Dendritic cell treated with granulocyte-macrophage colony-stimulating factor and Interleukin-4, amounts not matched to agents 40 ng/mL and 50 ng/mL, for 4 days (primary cell): Measurements from ENCODE around the gene CD44.

Experiments used
- H3K27ac Mint-ChIP-seq: one replicate; pipeline ENCODE4 v1.8.0; 2022; ENCODE audit warnings: mild to moderate bottlenecking, mixed read lengths
- H3K27me3 Mint-ChIP-seq: one replicate; pipeline ENCODE4 v1.8.0; 2022; ENCODE audit warnings: mild to moderate bottlenecking, mixed read lengths
- H3K36me3 Mint-ChIP-seq: one replicate; pipeline ENCODE4 v1.8.0; 2022; ENCODE audit warnings: low read depth, mixed read lengths
- H3K4me1 Mint-ChIP-seq: one replicate; pipeline ENCODE4 v1.8.0; 2022; ENCODE audit warnings: low read depth, mixed read lengths
- H3K4me3 Mint-ChIP-seq: one replicate; pipeline ENCODE4 v1.8.0; 2022; ENCODE audit warnings: mild to moderate bottlenecking, moderate library complexity, mixed read lengths
- H3K9me3 Mint-ChIP-seq: one replicate; pipeline ENCODE4 v1.8.0; 2022; ENCODE audit warnings: mixed read lengths
- intact Hi-C: fragments of 100-400 bp; cut with micrococcal nuclease; formaldehyde crosslinking; loops from one replicate; pipeline ENCODE4 v1.15.0; 2022

Gene CD44

DNA sequence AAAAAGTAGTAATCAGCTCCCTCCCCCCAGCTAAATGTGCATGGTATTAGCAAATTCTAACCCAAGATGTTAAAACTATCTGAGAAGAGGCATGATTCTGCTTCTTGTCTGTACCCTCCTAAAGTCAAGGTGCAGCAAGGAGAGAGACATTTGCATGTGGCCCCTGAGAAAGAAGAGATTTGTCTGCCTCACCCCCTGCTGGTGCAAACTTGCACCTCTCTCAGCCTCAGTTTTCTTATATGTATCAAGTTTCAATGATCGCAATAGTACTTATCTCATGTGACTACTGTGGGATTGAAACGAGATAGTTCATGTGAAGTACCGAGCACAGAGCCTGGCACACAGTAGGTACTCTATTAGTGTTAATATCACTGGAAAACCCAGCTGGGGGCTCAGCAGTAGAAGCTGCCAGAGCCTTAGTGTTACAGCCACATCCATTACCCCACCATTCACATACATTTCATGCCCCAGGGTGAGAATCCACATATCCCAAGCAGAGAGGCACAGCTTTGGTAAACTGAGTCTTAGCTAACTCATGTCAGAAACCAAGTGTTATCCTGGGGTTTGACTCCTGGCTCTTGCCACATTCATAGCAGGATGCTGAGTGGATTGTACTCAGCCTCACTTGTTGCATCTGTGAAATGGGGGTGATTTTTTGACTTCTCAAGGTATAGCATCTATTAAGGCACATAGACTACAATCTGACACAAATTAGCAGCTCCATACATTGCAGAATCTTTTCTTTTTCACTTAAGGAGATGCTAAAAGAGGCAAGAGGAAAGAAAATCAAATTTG, 24.9 kb downstream of the CD44 start:
- H3K4me3 Mint-ChIP-seq = no peak overlapping the region
- peaks cover 63% of the 10 kb centered on the region for H3K36me3 Mint-ChIP-seq
- intact Hi-C loops = loop anchor here (10.0 kb wide), 1 partner anchor 239 kb away; no protein-coding TSS in a partner anchor
- no peaks in the 10 kb centered on the region for H3K9me3 Mint-ChIP-seq
- H3K27ac Mint-ChIP-seq = peak overlapping the region; percentile 73
- H3K27me3 Mint-ChIP-seq = no peaks in the 10 kb centered on the region
- peaks cover 89% of the 10 kb centered on the region for H3K4me1 Mint-ChIP-seq

DNA sequence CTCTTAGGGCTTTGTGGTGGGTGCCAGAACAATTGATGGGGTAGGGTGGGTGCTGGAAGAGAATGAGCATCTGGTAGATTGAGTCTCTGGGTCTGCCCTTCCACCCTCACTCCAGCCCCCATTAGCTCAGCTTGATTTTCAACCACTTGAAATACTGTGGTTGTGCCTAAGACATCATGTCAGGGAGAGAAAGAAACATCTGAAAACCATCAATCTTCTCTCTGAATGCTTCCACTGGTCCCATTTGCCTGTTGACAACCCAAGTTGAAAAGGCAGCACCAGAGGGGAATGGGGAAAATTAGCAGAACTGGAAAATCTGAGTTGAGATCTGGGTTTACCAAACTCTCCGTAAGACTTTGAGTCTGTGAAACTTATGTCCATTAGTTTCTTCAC, 26.1 kb downstream of the CD44 start:
- intact Hi-C loops = loop anchor here (10.0 kb wide), 1 partner anchor 240 kb away; no protein-coding TSS in a partner anchor
- Mint-ChIP-seq H3K4me1 (peaks cover 88% of the 10 kb centered on the region), H3K27ac (peak overlapping the region; percentile 79), H3K36me3 (peaks cover 63% of the 10 kb centered on the region), H3K9me3 (no peaks in the 10 kb centered on the region), H3K27me3 (no peaks in the 10 kb centered on the region), H3K4me3 (no peak overlapping the region)

DNA sequence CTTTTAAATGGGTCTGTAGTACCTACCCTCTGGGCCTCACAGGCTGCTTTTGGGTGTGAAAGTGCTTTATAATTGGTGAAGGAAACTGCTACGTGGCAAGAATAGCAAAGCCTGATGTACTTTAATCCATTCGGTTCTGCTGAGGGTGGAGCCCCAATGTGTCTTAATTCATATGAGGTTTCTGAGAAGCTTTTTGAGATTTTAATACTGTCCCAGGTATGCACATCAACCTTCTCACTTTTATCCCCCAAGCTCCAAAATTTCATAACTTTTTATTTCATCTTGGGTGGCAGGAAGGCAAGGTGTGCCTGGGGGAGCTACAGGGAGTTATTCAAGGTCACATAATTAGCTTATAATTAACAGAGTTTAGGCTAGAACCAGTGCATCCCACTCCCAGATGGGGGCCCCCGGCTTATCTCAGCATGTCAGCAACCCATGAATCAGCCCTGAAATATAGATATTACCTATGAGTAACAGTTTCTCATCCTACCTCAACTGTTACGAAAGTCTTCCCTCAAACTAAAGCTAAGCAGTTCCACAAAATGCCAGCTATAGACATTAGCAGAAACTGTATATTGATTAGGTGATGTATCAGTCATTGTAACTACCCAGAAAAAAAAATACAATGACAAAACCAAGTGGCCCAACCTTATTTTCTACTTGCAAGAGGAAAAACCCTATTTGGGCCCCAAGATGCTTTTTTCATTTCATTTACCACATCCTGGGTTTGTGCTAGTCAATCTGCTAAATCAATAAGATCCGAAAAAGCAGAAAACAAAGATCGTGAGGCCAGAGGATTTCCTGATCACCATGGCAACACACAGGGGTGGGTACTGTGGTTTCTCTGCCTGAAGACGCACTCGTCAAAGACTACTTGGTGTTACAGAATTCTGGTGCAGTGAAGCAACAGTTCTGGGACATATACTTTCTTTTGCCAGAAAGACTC, 26.7 kb downstream of the CD44 start:
- Mint-ChIP-seq H3K4me3 (no peak overlapping the region), H3K27me3 (no peaks in the 10 kb centered on the region), H3K4me1 (peaks cover 88% of the 10 kb centered on the region), H3K27ac (peak overlapping the region; percentile 79), H3K9me3 (no peaks in the 10 kb centered on the region), H3K36me3 (peaks cover 63% of the 10 kb centered on the region)
- intact Hi-C loops = loop anchor here (10.0 kb wide), 1 partner anchor 241 kb away; no protein-coding TSS in a partner anchor

DNA sequence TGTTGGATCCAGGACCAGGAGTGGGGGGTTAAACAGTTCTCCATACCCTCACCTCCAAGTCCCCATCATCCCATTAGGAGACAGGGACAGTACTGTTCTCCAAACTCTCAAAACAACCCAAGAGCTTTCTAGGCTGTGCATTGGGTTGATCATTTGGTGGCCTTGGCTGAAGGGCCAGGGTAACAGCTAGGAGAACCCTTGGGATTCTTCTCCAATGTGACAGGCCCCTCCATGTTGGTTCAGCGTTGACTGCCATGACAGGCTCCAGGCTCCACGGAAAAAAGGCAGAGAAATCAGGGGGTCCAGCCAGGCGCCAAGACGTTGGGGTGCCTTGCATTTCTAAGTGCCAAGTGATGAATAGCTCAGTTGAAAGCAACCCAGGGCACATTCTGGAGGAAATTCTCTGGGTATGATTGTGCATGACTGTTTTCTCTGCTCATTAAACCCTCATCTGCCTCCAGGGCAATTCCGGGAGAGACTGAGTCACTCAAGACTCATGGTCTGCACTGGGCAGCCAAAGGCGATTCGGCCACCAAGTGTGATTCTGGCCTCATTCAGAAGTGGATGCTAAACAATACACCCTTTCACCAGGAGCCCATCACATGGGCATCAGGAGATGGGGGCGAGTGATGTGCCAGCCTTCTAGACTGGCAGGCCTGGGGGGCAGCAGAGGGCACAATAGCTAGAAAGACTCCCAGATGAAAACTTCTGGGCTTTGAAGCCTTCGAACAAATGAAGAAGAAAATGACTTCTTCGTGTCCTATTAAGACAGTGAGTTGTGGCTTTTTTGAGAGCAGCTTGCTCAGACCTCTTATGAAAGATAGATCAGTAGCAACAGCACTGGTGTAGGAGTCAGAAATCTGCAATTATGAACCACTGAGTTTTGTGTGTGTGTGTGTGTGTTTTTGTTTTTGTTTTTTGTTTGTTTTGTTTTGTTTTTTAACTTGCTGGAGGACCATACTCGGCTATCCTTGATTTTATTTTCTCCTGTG, 27.7 kb downstream of the CD44 start:
- intact Hi-C loops = loop anchor here (10.0 kb wide), 1 partner anchor 242 kb away; no protein-coding TSS in a partner anchor
- Mint-ChIP-seq H3K36me3 (peaks cover 71% of the 10 kb centered on the region), H3K27me3 (no peaks in the 10 kb centered on the region), H3K4me3 (peak overlapping the region; percentile 7), H3K9me3 (no peaks in the 10 kb centered on the region), H3K4me1 (peaks cover 80% of the 10 kb centered on the region), H3K27ac (peak overlapping the region; percentile 79)

DNA sequence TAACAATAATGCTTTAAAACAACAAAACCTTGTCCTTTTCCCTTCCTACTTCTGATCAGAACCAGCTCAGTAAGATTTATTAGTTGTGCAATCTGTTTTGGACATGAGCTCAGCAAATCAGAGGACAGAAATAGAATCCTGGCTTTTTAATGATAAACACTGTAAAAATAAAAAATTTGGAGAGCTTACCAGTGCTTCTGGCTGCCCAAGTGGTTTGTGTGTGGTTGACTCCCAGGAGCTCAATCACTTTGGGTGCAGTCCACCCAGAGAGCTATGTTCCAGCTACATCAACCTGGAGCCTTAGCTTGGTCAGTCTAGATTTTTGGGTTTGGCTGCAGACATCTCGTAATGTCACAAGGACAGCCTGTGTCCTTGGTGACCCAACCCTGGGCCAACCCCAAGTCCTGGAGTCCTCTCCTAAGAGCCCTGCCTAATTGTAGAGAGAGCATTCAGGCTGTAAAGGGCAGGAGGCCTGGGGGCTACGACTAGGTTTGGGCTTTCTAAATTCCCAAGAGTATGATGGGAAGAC, 28.5 kb downstream of the CD44 start:
- H3K4me1 Mint-ChIP-seq = peaks cover 80% of the 10 kb centered on the region
- peaks cover 79% of the 10 kb centered on the region for H3K36me3 Mint-ChIP-seq

DNA sequence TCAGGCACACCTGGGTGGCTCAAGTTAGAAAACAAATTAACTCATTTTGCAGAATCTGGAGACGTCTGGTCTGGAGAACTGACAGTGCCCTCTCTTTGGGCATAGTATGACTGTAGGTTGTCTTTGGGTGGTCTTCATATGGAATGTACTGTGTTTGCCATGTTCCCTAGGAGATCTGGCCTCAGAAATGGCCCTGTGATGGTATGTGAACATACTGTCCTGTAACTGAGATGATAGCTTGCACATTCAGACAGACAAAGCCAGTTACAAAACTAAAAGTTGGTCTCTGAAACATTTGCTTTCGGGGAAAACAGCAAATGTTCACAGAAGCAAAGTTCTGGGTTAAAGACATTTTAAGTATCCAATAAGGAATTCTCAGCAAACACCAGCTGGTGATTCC, 29.7 kb downstream of the CD44 start:
- H3K27ac Mint-ChIP-seq = peak overlapping the region; percentile 43
- no peaks in the 10 kb centered on the region for H3K27me3 Mint-ChIP-seq
- no peak overlapping the region for H3K4me3 Mint-ChIP-seq
- H3K4me1 Mint-ChIP-seq = peaks cover 80% of the 10 kb centered on the region
- H3K36me3 Mint-ChIP-seq = peaks cover 83% of the 10 kb centered on the region
- intact Hi-C loops = loop anchor here (10.0 kb wide), 1 partner anchor 244 kb away; no protein-coding TSS in a partner anchor
- H3K9me3 Mint-ChIP-seq = no peaks in the 10 kb centered on the region

More for the DNA sequence above, 28.5 kb downstream of the CD44 start:
- H3K4me3 Mint-ChIP-seq = no peak overlapping the region
- peak overlapping the region; percentile 79 for H3K27ac Mint-ChIP-seq
- H3K27me3 Mint-ChIP-seq = no peaks in the 10 kb centered on the region
- intact Hi-C loops = loop anchor here (10.0 kb wide), 1 partner anchor 243 kb away; no protein-coding TSS in a partner anchor
- H3K9me3 Mint-ChIP-seq = no peaks in the 10 kb centered on the region

DNA sequence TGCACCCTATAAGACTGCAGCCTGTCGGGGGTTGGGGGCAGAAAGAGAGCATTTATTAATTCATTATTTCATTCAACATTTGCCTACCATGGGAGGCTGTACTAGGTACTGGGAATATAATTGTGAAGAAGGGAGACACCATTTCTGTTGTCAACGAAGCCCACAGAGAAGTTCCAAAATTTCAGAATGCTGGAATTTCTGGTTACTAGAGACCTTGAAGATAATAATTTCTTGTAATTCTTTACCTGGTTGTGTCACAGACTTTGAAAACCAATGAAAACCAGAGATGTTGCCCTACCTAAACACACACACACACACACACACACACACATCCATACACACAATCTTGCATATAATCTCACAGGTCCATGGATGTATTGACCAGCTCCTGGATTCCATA, 30.1 kb downstream of the CD44 start:
- H3K9me3 Mint-ChIP-seq = no peaks in the 10 kb centered on the region
- H3K4me3 Mint-ChIP-seq = no peak overlapping the region
- H3K36me3 Mint-ChIP-seq = peaks cover 83% of the 10 kb centered on the region
- no peaks in the 10 kb centered on the region for H3K27me3 Mint-ChIP-seq
- peak overlapping the region; percentile 43 for H3K27ac Mint-ChIP-seq
- intact Hi-C loops = loop anchor here (10.0 kb wide), 1 partner anchor 244 kb away; no protein-coding TSS in a partner anchor
- peaks cover 80% of the 10 kb centered on the region for H3K4me1 Mint-ChIP-seq

DNA sequence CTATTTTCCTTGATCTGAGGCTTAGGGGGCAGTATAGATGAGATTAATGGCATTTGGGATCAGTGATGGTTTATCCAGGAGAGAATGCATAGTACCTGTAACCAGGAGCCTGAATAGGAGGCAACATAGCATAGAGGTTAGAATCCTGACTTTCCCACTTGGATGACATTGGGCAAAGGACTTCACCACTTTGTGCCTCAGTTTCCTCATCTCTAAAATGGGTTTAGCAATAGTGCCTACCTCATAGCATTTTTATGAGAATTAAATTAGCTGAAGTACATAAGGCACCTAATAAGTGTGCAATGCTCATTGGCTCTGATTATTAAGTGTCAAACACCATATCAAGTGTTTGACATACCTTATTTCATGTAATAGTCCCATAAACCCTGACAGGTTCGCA, 30.8 kb downstream of the CD44 start:
- peak overlapping the region; percentile 22 for H3K27ac Mint-ChIP-seq
- H3K4me3 Mint-ChIP-seq = no peak overlapping the region
- intact Hi-C loops = loop anchor here (10.0 kb wide), 1 partner anchor 245 kb away; no protein-coding TSS in a partner anchor

DNA sequence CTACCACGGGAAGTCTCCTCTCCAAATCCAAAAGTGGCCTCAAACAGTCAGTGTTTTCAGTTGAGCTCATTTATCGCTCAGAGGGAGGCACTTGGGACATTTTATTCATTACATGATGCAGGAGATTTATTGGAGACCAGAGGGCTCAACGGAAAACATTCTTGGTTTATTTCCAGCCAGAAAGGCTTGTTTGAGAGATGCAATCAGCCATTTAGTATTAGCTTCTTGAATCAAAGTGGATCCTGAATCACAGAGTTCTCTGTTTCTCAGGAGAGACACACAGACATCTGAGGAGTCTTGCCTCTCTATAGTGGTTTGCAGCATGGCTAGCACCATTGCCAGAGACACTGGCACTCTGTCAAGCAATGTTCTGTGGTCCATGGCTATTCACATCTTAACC, 31.5 kb downstream of the CD44 start:
- intact Hi-C loops = no loop called here
- Mint-ChIP-seq H3K36me3 (peaks cover 93% of the 10 kb centered on the region), H3K27ac (peak overlapping the region; percentile 22), H3K27me3 (no peaks in the 10 kb centered on the region), H3K9me3 (no peaks in the 10 kb centered on the region), H3K4me1 (peaks cover 88% of the 10 kb centered on the region), H3K4me3 (no peak overlapping the region)

More for the DNA sequence above, 30.8 kb downstream of the CD44 start:
- H3K9me3 Mint-ChIP-seq = no peaks in the 10 kb centered on the region
- peaks cover 83% of the 10 kb centered on the region for H3K4me1 Mint-ChIP-seq
- peaks cover 85% of the 10 kb centered on the region for H3K36me3 Mint-ChIP-seq
- no peaks in the 10 kb centered on the region for H3K27me3 Mint-ChIP-seq

DNA sequence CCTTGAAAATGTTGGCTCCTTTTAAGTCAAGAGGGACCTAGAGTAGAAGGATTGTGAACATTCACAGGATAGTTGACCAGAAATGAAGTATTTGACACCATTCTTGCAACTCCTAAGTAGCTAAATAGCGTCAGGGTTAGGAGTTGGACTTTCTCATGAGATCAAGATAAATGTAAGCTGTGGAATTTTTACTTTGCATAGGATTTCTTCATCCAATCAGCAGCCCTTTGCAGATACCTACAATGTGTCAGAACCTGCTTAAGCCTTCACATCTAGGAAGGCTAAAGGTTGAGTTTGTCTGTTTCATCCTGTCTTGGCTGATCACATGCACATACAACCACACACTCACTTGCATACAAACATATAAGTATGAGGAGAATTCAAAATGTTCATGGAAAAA, 32.3 kb downstream of the CD44 start:
- Mint-ChIP-seq H3K4me1 (peaks cover 80% of the 10 kb centered on the region), H3K4me3 (no peak overlapping the region), H3K36me3 (peaks cover 89% of the 10 kb centered on the region), H3K27ac (no peak overlapping the region), H3K9me3 (no peaks in the 10 kb centered on the region), H3K27me3 (no peaks in the 10 kb centered on the region)
- intact Hi-C loops = no loop called here

DNA sequence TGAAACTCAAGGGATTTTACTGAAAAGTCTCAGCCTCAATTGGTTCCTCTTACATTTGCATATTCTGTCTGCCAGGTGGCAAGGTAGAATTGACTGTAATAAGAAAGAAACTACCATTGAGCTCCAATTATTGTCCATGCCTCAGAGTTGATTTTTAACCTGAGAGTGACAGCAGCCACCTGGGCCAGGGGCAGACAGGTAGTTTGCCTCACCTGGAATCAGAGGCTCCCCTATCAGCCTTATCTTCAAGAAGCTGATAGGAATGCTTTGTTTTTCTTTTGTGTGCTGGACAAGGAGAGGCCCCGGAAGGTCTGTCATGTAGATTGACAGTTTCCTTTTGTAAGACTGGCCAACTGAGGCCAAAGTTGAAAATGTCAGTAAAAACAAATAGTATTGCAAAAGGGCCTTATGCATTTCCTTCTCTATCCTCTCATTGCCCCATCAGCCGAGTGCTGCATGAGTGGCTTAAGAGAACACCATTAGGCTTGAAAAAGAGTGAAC, 34.1 kb downstream of the CD44 start:
- Mint-ChIP-seq H3K4me1 (peaks cover 62% of the 10 kb centered on the region), H3K4me3 (no peak overlapping the region), H3K9me3 (no peaks in the 10 kb centered on the region), H3K27me3 (no peaks in the 10 kb centered on the region), H3K27ac (no peak overlapping the region), H3K36me3 (peaks cover 89% of the 10 kb centered on the region)
- intact Hi-C loops = no loop called here

DNA sequence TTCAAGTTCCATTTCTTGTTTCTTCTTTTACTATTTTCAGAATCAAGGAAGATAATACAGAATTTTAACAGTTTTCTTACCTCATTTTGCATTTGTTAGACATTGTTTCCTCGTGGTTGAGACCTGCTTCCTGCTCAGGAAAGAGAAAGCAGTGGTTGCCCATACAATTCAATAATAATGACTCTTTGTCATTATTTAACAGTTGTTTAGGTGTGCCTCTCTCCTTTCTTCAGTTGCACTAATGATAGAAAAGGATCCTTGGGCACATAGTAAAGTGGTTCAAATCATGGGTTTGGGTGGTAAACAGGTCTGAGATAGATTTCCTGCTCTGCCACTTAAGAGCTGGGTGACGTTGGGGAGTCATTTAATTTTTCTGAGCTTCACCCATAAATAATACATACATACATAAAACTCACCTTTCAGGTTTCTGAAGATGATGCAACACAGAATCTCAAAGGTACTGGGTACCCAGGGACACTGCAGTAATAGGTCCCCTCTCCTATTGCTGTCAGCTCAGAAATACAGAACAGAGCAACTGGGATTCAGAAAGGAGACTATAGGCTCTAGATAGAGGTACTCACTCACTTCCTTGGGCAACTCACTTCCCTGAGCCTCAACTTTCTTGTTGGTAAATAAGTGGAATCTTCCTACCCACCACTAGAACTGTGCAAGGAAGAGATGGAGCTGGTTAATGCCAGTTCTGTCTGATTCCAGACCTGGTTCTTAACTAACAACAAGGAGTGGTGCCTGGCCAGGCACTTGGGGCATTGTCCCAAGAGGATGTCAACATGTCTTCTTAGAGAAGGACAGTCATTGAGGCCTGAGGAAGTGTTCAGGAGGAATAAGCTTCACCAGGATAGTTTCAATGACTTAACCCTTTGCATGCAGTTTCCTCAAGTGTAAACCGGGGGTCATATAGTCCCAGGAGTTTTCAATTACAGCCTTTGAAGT, 34.9 kb downstream of the CD44 start:
- Mint-ChIP-seq H3K27ac (no peak overlapping the region), H3K4me1 (peaks cover 54% of the 10 kb centered on the region), H3K36me3 (peaks cover 89% of the 10 kb centered on the region), H3K27me3 (no peaks in the 10 kb centered on the region), H3K4me3 (no peak overlapping the region), H3K9me3 (no peaks in the 10 kb centered on the region)
- intact Hi-C loops = no loop called here
